ENCODE data around the gene MRPL53.

MRPL53 gene

GRCh38 chr2:74424139-74424992, 48.1 kb downstream of the MRPL53 start:
- Histone ChIP-seq H3K27ac (replicated peaks) (no peak overlapping the region), H3K4me3 (replicated peaks; ENCODE audit: insufficient read depth, low read length) (no peak overlapping the region), H3K27me3 (ENCODE audit: insufficient read depth, poor library complexity, severe bottlenecking) (peaks cover 2% of the 10 kb centered on the region)
- TF ChIP-seq SPI1 (IDR thresholded peaks at IDR 0.05; ENCODE audit: borderline replicate concordance, low read depth) (no peak), POLR2AphosphoS5 (IDR thresholded peaks at IDR 0.05; ENCODE audit: low read depth) (no peak)
- DNase-seq (ENCODE audit: low read depth in 1 of 2, low spot score in 1 of 2), result no peak

GRCh38 chr2:74423231-74424095, 49.0 kb downstream of the MRPL53 start:
- TF ChIP-seq GABPA (IDR thresholded peaks at IDR 0.05; ENCODE audit: low read depth) (no peak), SPI1 (IDR thresholded peaks at IDR 0.05; ENCODE audit: borderline replicate concordance, low read depth) (no peak), POLR2AphosphoS5 (IDR thresholded peaks at IDR 0.05; ENCODE audit: low read depth) (no peak)
- no peak for DNase-seq (ENCODE audit: low read depth in 1 of 2, low spot score in 1 of 2)
- peaks cover 5% of the 10 kb centered on the region for H3K27me3 ChIP-seq (ENCODE audit: insufficient read depth, poor library complexity, severe bottlenecking)
- no peak overlapping the region for H3K27ac ChIP-seq (replicated peaks)
- no peak overlapping the region for H3K4me3 ChIP-seq (replicated peaks; ENCODE audit: insufficient read depth, low read length)
